HG03575 (cell line): Measurements from ENCODE around the gene MAB21L3.

Experiments used
- ATAC-seq: cut with Tn5 transposase; IDR thresholded peaks from one replicate; pipeline ENCODE4 v1.9.1; 2021; ENCODE audit not compliant: unreplicated experiment, insufficient number of reproducible peaks, low FRiP score; ENCODE audit errors: extremely low read depth

Gene MAB21L3

DNA sequence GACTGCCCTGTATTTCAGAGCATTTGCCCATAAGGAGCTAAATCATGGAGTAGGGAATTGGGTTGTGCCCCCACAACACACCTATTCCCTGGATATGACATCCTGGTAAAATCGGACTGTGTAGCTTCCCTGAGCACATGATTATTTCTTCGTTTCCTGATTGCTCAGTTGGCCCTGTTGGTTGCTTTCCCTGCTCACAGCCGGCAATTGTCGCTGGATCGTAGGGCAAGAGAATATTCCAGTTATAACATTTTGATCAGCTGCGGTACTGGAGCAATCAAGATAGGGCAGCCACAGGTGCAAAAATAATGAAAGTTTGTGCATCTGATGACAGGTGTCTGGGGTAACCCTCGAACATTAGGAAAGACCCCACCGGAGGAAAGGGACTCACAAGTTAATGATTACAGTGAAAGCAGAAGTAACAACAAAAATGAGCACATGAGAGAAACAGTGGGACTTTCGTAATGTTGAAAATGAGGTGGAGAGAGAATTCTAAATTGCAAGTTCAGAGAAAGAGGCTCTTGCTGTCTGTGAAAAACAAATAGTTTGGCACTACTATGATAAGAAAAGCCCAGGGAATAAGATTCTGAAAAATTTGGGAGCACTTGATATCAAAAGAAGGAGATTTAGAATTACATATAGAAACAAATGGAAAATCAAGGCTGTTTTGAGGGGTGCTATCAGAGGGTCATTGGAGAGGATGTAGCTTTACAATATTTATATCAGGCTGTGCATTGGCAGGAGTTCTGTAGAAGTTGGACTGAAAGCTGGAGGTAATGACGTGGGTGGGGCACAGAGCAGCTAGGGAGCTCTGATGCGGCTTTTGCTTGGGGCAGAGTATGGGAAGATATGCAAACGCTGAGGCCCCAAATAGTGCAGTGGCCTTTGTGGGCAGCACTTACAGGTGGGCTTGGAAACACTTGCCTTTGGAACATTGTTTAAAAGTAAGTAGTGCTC, at the start of gene MAB21L3:
Gene MAB21L3, plus strand, starts transcription at position 833 of the 957 bp plus-strand sequence. CDS start 1,217 bp downstream, outside the sequence.
- no peak for ATAC-seq

DNA sequence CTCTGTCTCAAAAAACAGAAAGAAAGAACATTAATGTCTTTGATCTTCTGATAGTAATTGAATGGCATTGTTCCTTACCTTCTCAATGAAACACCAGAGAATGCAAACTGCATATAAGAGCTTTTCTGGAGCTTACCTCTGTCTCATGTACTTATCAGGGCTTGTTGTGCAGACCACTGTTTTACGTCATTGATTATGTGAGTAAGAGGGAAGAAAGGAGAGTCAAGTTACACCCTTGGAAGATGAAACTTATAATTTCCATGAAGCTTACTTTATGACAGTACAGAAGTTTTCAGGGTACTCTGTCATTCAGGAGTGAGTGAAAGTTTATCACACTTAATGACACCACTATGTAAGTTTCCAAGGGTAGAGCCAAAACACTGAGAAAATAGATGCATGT, 49.0 kb upstream of the MAB21L3 start:
- ATAC-seq = no peak

DNA sequence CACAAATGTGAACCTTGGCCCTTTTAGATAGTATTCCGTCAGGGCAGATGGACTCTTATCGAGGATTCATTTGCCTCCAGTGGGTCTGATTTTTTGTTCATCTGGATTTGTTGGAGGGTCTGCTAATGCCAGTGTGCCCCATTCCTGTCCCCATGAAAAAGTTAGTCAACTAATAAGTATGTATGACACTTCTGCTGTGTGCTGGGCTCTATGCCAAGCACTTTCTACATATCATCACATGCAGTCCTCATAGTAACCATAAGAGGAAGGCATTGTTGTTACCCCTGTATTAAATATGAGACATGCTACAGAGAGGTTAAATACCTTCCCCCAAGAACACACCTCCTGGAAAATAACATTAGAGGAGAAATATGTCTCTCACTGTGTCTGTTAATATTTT, 46.6 kb upstream of the MAB21L3 start:
- ATAC-seq = no peak

DNA sequence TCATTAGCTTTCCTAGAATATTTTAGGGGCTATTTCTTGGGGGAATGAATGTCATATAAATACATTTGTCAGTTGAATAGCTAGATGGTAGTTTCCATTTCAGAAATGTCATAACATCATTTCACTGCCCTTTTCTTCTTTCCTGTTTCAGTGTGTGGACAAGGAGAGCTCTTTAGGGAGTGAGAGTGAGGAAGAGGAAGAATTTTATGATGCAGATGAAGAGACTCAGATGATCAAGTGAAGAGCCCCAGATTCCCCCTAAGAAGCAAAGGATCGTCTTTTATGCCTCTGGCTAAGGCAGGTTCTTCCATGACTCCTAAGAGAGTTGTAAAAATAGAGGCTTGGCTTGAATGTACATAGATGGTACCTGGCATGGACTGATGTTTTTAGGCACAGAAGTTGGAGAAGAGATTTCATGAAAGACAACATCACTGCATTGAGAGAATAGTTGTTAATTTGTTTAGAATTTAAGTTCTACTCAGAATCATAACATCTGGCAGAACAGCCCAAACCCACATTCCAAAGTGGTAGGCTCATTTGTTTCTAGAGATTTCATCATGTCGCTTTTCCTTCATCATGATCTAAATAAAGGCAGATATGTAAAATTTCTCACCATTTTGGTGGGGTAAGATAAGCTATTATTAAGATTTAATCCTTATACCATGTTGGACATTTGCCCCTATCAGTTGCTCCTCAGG, 44.2 kb upstream of the MAB21L3 start:
- ATAC-seq = no peak

DNA sequence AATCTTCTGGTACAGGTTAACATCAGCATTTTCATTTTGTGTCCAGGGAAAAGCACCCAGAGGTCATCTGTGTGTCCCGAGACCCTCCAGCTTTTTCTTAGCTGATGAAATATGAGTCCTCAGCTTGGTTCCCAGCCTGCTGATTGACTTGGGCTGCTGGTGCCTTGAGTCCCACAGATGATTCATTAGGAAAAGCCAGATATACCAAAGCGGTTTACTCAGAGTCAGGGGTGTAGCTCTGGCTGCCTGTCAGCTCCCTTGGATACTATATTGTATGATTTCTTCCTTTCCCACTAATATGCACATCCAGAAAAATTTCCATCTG, 43.7 kb upstream of the MAB21L3 start:
- ATAC-seq = no peak

DNA sequence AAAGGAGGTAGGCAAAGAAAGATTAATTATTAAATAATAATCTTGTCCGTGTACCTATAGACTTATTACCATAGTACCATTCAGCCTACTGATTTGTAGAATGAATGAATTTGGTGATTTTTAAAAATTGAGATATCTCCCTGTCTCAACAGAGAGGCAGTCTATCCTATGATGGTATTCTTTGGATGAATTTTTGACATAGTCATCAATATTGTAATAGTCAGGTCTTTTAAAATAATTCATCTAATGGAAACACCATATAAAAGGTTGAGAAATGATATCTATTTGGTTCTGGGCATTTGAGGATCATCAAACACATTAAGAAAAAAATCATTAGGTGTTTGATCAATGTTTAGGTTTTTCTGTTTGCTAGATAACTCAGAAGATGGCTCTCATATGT, 35.6 kb upstream of the MAB21L3 start:
- ATAC-seq = no peak

DNA sequence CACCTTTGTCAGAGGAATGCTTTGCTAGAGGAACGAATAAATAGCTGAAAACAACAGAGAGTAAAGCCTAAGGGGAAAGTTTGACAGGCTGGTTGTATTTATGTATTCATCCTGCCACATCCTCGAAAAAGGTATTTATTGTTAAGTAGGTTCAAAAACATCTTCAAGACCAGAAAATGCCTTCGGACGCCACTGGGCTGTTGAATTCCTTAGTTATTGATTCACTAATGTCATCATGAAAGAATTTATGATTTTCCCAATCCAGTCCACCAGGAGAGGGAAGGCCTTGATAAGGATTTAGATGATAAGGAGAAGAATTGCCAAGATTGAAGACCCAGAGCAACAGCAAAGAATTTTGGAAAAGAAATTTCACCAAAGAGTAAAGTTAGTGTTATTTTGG, 35.2 kb upstream of the MAB21L3 start:
- ATAC-seq = no peak

DNA sequence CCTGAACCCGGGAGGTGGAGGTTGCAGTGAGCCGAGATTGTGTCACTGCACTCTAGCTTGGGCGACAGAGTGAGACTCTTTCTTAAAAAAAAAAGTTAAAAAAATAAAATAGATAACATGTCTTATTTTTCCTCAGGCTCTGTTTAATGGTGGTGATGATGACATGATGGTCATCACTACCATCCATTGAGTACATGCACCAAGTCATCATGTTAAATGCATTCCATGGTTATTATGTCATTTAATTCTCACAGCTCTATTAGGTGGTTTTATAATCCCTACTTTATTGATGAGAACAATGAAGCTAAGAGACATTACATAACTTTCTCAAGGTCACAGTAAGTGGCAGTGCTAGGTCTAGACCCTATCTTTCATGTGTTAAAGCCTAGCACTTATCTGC, 34.4 kb upstream of the MAB21L3 start:
- no peak for ATAC-seq

DNA sequence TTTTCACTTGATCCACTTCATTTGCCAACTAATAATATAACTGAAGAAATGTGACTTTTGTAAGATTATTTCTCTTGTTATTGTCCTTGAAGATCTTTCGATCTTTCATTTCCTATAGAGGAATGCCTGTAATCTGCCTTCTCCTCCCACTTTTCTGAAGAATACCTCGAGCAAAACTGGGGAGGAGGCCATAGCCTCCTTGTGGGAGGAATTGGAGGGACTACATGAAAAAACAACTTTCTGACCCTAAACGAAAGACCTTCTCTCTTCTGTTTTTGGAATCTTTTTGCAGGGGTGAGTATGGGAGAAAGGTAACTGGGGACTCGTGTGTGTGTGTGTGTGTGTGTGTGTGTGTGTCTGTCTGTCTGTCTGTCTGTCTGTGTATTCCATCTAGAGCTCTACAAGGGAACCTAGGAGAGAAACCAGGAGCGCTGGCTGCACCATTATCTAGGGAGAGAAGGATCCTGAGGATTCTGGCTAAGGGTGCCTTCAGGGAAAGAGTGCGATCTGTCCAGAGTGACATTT, 32.4 kb upstream of the MAB21L3 start:
- no peak for ATAC-seq

DNA sequence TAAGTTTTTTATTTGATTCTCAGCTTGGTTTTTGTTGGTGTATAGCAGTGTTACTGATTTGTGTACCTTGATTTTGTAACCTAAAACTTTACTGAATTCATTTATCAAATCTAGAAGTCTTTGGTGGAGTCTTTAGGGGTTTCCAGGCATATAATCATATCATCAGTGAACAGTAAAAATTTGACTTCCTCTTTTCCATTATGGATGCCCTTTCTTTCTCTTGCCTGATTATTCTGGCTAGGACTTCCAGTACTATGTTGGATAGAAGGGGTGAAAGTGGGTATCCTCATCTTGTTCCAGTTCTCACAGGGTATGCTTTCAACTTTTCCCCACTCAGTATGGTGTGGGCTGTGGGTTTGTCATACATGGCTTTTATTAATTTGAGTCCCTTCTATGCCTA, 23.6 kb upstream of the MAB21L3 start:
- no peak for ATAC-seq

DNA sequence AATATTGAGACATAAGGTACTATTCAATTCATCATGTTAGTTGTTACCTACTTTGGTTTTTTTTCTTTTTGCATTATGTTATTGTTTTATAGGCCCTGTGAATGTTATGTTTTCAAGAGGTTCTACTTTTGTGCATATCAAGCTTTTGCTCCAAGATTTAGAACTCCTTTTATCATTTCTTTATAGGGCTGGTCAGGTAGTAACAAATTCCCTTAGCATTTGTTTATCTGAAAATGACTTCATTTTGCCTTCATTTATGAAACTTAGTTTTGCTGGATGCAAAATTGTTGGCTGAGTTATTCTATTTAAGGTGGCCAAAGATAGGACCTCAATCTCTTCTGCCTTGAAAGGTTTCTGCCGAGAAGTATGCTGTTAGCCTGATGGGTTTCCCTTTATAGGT, 21.3 kb upstream of the MAB21L3 start:
- no peak for ATAC-seq

DNA sequence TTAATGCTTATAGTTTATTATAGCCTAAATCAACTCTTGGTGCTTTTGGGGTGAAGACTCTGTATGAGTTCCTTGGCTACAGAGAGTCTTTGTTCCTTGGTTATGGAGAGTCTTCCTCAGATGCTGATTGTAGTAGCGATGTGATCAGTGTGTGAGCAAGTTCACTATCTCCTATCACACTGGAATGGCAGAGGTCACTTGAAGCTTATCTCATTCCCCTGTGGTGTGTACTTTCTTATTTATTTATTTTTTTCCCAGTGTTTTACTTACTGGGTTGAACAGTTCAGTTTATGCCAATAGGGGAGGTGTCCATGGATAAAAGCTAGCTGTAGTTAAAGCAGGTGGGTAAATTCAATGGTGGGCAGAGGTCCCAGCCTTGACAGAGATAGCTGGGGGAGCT, 20.1 kb upstream of the MAB21L3 start:
- no peak for ATAC-seq

DNA sequence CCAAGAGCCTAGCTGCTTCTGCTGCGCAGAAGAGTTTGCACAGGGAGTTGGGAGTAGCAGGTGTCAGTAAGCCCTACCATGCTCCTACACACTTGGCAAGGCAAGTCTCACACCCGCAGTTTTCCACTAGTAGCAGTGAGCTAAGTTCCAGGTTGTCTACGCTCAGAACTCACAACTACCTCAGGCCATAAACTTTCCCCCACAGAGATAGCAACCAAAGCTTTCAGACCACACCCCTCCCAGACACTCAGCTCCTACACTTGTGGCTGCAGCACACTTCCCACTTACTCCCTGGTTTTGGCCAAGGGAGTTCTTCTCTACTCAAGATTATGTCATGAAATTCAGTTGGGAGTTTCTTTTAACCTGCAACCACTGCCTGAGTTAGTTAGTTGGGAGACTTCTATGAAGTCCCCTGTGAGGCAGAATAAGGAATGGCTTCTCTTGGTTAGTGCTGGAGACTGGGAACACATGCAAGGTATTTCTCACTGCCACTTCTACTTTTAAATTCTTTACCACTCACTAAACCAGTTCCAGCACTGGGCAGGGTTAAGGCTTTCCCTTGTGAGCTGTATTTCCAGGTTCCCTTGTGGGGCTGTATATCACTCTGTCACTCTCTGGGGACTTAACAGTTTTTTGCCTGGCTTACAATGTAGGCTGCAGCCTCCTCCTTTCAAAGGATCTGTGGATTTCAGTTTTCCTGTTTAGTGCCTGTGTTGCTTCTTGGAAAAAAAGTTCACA, 18.3 kb upstream of the MAB21L3 start:
- ATAC-seq = no peak

DNA sequence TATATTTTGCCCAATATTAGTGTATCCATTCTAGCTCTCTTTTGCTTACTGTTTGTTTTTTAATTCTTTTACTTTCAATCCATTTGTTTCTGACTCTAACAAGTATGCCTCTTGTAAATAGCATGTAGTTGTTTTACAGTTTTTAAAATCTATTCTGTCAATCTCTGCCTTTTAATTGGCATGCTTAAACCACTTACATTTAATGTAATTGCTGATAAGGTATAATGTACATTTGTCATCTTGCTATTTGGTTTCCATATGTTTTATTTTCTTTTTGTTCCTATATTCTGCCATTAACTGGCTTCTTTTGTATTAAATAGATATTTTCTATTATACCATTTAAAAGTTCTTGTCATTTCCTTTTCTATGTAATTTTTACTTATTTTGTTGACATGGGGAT, 16.2 kb upstream of the MAB21L3 start:
- ATAC-seq = no peak

DNA sequence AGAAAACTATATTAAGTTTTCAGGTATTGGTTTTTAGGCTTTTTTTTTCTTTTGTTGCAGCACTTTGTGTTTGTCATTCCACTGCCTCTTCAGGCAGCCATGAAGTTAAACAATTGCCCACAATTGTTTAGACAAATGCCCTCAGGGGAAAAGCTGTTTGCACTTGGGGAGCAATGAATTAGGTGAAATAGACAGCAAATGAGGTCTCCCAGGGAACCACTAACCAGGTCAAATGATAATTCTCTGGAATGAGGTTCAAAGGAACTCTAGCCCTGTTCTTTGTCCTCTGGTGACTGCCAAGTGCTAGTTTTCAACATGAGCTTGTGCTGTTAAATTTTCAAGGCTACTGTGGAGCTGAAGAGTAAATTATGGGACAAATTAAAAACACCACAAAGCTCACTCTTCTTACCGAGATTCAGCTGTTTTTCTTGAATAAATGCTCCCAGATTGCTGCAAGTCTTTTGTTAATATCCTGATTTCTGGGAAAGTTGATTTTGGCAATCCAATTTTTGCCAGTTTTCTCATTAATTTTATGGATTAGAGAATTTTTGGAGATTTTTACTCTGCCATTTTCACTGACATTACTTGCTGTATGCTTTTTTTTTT, 15.1 kb upstream of the MAB21L3 start:
- ATAC-seq = no peak

DNA sequence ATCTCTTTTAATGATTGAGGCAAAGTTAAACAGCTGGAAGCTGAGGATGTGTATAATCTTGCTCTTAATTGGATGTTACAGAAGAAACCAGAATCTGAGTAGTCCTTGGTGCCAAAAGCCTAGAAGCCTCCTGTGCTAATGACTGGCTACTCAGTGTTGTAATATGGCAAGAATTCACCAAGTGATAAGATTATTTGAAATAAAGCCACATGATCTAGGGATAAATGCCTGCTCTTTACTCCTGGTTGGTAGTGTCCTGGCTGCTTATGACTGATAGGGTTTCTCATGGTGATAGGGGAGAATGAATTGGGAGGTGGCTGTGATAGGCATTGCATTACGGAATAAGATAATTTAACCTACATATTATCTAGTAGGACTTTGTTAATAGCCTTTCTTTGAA, 13.6 kb upstream of the MAB21L3 start:
- no peak for ATAC-seq

DNA sequence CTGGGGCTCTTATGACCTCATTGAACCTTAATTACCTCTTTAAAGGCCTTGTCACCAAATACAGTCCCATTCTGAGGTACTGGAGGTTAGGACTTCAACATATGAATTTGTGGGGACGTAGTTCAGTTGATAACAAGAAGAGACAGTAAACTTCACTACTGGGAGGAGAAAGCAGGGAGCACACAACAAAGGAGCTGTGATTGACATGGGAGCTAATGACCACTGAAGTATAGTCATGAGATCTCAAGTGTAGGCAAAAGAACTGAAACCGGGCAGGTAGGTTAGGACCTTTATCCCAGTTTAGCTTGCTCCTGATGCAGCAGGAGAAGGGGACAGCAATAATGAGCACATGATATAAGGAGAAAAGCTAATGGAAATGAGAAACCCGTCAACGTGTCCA, 11.8 kb upstream of the MAB21L3 start:
- no peak for ATAC-seq

DNA sequence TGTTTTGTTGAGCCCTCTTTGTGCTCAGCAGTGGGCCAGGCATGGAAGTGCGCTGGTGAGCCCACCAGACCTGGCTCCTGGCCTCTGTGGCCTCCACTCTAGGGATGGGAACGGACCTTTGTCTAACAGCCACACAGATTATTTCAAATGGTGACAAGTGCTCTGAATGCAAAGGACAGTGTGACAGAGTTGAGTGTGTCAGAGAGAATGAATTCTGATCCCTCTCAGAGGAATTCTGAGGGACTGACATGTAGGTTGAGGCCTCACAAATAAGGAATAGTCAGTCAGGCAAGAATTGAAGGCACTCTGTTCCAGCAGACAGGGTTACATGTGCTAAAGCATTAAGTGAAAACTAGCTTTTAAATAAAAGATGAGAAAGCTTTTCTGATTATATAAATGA, 11.3 kb upstream of the MAB21L3 start:
- ATAC-seq = no peak

DNA sequence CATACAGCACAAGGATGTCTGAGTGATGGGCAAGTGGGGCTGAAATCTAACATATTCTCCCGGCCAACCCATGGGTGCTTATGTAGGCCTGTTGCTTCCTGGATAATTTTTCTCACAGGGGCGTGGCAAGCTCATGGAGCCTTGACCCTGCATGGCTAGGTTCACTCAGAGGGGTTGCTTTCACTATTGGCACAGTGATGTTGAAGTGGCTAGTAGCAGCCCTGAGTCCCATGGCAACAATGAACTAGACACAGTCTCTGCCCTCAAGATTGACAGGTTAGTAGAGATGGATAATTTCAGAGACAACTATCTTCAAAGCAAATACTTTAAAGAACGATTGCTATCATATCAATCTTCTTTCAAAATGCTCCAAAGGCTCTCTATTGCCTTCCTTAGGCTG, 6.5 kb upstream of the MAB21L3 start:
- no peak for ATAC-seq
